GM18868 (cell line): ENCODE results near the gene PADI3.

ENCODE experiments used
- ATAC-seq: cut with Tn5 transposase; IDR thresholded peaks from one replicate; pipeline ENCODE4 v1.9.1; 2021; ENCODE audit warnings: mild to moderate bottlenecking, moderate library complexity; ENCODE audit not compliant: unreplicated experiment

PADI3 gene

DNA sequence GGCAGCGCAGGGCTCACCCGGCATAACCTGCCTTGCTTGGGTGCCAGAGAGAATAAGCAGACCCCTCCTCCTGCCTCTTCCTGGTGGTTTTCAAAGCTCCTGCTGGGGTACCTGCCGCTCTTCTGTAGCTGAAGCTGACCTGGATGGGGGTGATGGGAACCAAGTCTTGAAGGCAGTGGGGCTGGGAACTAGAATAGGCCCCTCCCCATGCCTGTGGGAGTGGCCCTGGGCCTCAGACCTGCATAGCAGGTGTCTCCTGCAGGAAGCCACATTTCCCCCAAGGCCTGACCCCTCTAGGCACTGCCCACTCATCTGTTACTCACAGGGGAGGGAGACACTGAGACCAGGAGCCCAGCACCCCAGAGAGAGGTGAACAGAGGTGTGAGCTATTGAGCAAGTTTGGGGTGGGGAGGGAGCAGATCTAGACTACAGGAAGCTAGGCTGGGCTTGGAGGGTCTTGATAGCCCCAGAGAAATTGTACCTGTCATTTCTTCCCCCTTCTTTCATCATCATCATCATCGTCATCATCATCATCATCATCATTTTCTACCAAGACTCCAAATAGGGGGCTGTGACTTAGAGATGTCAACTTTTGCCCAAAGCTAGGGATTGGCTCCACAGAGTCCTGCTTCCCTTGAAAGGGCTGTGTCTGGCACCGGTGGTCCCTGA lies 33.9 kb upstream of the PADI3 start:
- ATAC-seq, result no peak

DNA sequence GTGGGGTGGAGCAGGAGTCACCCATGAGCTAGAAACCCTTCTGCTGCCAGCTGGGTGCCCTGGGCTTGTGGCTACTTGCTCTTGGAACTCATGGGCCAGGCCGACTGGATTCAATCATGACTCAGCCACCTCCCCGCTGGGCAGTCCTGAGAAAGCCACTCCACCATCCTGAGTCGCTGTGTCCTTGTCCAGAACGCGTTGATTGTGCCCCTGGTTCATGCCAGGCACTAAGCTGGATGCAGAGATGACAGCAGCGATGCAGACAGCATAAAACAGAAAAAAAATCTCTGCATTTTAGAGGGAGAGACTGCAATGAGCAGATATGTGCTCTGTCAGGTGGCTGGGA lies 33.4 kb upstream of the PADI3 start:
- no peak for ATAC-seq

DNA sequence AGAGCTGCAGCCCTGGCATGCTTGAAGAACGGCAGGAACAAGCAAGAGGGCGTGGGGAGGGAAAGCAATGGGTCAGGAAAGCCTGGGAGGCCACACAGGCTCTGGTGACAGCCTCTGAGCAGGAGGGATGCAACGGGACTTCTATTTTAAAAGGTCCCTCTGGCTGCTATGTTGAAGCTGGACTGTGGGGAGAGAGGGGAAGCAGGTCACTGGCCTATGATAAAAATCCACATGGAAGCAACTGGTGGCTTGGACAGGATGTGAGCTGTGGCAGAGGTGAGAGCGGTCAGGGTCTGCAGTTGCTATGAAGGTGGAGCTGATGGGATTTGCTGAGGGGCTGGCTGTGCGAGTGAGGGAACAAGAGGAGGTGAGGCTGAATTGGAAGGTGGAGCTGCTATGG lies 32.8 kb upstream of the PADI3 start:
- ATAC-seq, result no peak

DNA sequence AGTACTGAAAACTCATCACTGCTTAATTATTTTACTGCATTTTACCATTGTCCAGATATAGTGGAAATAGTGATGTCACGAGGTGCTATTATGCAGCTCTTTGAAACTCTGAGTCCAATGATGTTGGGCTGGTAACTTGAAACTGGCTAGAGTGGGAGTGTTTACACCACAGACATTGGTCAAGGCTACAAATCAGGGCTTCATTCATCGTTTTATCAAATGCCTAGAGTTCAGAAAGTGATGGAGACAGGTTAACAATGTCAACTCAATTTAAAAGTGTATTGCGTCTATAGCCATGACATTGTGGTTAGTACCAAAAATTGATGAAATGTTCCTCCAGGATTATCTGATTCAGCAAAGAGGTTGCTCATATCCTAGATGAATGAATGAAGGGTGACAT lies 31.3 kb upstream of the PADI3 start:
- ATAC-seq, result no peak

DNA sequence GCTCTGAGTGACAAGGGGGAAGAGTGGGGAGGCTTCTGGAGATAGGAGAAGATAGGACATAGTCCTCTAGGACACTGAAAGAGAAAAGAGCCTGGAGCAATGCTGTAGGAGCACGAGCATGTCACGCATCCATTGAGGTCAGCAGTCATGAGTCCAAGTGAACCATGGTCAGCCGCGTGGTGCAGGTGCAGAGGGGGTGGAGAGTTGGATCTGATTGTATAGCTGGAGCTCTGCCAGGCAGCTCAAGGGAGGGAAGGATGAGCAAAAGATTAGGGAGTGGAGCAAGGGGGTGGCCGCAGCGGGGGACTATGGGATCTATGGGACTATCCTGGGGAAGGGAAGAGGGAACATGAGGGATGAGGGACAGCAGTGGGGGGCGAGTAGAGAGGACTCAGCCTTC lies 30.0 kb upstream of the PADI3 start:
- no peak for ATAC-seq

DNA sequence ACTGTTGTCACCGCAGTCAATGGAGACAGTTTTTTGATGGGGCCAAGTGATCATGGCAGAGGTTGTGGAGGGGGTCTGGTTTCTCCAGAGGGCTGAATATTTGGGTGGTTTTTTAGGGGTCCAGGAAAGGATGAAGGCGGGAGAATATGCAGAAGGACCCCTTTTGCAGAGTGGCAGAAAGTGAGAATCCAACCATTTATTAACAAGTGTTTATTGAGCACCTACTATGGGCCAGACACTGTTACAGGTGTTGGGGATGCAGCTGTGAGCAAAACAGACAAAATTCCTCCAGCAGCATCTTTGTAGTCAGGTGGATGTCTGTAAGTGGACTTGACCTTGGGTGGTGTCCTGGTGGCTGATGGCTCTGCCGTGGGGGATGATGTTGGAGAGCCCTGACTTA lies 28.6 kb upstream of the PADI3 start:
- ATAC-seq, result no peak

DNA sequence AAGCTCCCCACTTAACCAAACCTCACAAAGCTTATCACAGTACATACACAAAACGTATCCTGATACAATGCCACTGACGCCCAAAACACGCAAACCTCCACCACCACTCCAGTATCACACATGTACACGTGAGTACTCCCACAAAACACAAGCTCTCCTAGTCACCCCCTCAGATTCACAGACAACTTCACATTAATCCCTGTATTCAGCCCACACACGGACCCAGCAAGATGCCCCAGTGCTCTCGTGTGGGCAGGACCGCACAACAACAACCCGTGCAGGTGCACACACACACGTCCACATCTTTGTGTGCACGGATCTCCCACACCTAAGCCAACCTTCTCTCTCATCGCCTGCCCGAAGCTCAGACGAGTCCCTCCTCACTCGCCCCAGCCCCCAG lies 26.3 kb upstream of the PADI3 start:
- no peak for ATAC-seq

DNA sequence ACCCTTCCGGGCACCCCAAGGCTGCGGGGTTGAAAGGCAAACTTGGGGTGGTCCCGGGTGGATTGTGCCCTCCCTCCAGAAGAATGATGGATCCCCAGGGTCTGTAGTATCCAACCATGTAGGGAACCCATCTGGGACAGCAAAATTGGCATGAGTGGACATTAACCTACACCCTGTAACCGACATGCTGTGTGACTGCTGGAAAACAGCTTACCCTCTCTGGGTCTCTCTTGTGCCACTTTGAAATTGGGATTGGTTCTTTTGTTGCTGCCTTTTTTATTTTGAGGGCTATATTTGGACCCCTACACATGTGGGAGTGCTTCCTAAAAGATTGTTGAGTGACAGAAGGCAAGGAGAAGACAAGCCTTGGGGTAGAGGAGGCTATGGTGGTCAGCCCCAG lies 24.5 kb upstream of the PADI3 start:
- no peak for ATAC-seq

DNA sequence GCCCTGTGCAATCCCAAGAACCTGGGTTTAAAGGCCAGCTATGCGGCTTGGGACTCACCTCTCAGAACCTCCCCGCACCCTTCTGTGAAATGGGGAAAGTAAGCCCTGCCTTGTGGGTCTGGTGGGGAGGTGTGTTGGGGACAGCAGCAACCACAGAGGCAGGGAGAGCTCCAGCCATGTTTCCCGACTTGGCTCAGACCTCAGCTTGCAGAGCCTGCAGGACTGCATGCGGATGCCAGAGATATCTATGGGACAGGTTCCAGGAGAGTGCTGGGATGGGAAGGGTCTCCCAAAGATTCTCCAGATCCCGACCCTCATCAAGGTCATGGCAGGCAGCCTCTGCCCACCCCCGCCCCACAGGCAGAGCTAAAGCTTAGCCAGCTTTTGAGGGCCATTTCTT lies 23.8 kb upstream of the PADI3 start:
- ATAC-seq, result no peak

DNA sequence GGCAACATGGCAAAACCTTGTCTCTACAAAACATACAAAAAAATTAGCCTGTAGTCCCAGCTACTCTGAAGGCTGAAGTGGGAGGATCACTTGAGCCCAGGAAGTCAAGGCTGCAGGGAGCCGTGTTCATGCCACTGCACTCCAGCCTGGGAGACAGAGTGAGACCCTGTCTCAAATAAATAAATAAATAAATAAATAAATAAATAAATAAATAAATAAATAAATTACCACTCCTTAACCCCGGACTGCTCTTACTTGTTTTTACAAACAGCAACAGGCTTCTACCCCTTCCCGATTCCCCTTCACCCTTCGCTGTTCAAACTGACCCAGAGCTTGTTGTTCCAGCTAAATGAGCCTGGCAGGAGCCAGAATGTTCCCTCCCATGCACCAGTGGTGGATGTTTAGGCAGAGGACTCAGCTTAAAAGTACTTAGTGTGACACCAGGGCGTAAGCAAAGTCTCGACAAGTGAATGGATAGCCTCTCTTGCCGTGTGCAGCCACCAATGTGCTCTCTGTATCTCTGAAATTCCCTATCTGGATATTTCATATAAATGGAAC lies 21.5 kb upstream of the PADI3 start:
- no peak for ATAC-seq

DNA sequence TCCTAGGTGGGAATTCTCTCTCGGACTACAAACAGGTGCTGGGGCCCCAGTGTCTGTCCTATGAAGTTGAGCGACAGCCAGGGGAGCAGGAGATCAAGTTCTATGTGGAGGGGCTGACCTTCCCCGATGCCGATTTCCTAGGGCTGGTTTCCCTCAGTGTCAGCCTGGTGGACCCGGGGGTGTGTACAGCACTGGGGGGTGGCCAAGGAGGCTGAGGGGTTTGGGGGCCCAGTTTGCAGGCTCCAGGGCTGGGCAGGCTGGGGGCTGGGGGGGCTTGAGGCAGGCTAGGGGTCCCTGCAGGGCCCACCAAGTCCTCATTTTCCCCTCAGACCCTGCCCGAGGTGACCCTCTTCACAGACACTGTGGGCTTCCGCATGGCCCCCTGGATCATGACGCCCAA lies 20.3 kb upstream of the PADI3 start:
- no peak for ATAC-seq

DNA sequence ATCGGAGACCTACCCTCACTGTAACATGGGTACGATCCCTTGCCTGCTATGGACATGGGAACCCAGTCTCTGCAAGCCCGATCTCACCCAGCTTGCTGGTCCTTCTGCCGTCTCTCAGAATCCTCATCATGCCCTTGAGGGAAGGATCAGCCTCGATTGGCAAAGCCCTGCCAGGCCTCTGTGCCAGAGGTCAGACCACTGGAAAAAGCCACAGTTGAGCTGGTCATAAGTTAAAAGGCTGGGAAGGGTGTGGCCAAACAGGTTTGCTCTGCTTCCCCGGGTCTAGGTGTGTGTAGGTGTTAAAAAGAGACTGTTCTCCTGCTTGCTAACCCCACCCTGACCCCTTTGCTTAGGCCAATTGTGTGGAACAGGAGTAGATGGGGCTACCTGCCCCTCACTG lies 19.5 kb upstream of the PADI3 start:
- ATAC-seq, result no peak

DNA sequence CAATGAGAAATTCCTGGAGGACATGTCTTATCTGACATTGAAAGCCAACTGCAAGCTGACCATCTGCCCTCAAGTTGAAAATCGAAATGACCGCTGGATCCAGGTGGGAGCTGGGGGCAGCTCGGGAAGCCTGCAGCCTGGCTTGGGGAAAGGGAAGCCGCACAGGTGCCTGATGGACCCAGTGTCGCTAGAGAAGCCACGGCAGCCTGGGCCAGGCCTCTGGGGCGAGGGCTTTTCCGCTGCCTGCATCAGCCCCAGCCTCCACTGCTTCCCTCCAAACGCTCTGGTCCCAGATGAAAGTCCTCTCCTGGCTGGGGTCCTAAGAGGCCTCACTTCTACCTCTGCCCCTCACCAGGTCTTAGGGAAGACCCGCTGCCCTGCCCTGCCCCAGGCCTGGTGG lies 18.8 kb upstream of the PADI3 start:
- ATAC-seq, result no peak

DNA sequence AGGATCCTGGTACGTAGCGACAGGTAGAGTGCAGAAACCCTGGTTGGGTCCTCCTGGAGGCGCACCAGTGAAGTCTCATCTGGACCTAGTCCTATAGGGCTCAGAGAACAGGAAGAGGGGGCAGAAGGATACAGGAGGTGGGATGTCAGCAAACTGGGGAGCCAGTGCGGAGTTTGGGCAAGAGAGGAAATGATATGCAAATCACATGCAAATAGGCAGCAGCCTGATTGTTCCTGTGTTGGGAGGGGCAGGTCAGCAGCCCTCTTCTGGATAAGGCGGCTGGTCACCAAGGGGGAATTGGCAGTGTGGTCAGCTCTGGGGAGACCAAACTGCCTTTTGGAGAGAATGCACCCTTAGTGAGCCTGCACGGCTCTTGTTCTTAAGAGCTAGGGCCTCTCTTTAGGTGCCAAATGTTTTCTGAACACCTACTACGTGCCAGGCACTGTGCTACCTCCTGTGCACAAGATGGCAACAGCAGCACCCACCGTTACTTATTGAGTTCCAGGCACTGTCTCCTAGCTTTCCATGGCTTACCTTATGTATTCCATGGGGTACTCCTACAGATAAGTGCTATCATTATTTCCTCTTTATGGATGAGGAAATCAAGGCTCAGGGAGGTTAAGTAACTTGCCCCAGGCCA lies 18.1 kb upstream of the PADI3 start:
- no peak for ATAC-seq

DNA sequence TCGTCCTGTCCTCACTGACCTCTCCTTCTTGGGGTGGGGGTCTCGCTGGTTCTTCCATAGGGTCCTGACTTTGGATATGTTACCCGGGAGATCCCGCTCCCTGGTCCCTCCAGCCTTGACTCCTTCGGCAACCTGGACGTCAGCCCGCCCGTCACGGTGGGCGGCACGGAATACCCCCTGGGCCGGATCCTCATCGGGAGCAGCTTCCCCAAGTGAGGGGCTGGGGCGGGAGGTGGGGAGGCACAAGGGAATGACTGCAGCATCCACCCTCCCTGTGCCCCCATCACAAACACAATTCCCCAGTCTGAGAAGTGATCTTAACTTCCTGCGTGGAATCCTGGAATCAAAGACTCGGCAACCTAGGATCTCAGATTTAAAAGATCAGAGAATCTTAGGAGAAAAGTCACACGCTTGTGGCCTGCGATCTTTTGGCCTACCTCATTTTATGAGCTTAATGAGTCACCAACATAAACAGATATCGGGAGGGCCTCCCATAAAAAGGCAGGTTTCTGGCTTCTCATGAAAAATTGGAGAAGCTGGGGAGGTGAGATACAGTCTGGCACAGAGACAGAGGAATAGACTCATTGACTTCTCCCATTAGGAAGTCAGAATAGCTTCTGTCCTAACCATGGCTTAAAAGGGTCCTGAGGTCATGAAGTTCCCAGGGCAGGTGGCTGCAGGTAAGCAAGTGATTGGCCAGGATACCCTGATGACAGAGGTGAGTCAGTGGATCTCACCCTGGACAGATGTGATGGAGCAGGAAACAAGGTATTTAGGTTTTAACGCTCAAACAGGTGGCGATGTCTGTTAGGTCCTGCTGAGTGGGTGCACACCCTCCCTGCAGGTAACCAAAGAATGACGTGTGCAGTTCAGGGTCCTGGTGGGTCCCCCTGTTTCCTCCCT lies 15.9 kb upstream of the PADI3 start:
- ATAC-seq, result no peak

DNA sequence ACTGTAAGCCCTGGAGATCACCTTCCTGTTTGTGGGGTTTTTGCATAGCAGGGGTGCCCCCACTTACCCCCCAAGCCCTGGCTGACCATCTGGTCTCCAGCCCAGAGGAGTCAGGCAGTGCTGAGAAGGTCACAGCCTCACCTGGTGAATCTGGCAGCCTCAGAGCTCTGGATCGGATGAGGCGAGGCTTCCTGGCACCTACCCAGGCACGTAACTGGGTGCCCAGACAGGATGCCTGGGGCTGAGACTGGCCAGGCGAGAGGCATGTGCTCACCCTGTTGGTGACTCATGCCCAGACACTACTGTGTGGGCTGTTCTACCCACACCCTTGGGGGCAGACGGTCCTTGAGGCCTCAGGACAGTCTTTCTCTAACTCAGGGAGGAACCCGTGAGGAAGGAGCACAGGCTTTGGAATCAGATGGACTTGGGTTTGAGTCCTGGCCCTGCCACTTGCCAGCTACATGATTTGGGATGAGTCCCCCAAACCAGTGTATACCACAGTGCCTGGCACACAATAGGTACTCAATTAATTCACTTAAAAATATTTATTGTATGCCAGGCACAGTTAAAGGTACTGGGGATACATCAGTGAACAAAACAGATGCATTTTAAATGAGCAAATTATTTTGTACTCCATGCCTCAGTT lies 15.1 kb upstream of the PADI3 start:
- no peak for ATAC-seq

DNA sequence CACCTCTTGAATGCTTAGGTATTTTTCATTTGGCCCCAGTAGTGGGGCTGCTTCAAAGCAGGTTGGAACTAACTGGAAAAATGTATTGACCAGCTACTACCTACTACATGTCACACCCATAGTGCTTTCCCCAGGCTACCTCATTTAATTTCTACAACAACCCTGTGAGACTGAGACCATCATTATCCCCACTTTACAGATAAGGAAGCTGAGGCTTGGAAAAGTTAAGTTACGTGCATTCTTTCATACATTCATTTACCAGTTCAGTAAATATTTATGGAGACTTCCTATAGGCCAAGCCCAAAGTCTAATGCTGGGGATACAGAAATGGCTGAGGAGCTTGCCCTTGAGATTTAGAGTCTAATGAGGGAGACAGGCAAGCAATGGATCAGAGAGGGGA lies 14.5 kb upstream of the PADI3 start:
- no peak for ATAC-seq

DNA sequence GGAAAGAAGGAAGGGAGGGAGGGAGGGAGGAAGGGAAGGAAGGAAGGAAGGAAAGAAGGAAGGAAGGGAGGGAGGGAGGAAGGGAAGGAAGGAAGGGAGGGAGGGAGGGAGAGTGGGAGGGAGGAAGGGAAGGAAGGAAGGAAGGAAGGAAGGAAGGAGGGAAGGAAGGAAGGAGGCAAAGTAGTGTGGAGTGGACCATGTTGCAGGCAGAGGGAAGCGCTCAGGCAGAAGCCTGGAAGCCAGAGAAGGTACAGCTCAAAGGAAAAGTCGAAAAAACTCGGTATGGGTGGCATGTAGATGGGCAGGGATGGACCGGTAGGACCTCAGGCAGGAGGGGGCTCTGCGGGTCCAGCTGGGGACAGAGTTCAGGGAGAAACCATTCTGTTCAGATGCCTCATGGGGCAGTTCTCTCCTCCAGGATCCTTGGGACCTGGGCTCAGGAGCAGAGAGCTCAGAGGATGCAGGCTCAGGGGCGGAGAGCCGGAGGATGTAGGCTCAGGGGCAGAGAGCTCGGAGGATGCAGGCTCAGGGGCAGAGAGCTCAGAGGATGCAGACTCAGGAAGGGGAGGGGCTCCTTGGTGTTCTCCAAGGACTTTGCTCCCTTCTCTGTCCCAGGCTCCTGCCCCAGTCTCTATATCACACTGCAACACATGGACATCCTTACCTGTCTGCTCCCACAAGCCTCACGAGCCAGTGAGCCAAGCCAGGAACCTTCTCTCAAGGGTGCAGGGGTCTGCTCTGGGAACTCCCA lies 13.6 kb upstream of the PADI3 start:
- no peak for ATAC-seq

DNA sequence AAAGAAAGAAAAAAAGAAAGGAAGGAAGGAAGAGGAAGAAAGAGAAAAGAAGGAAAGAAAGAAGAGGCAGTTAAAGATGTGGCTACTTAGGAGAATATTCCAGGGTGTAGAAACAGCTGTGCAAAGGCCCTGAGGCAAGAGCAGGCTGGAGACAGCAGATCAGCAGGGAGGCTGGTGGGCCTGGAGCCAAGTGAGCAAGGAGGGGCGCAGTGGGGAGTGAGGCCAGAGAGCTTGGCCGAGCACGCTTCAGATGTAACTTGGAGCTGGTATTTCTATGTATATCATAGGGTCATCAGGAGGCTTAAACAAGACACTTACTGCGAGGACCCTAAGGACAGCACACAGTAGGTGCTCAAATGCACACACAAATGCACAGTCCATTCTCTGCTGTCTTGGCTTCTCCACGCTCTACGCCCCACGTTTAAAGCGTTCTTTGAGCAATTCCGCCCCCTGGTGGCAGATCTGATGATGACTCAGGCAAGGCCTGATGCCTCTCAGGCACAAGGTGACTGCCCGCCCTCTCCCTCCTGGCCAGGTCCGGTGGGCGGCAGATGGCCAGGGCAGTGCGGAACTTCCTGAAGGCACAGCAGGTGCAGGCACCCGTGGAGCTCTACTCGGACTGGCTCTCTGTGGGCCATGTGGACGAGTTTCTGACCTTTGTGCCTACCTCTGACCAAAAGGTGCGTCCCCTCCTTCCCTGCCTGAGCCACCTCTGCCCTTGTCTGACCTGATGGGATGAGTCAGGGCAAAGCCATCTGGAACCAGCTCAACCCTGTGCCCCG lies 11.9 kb upstream of the PADI3 start:
- ATAC-seq, result no peak

DNA sequence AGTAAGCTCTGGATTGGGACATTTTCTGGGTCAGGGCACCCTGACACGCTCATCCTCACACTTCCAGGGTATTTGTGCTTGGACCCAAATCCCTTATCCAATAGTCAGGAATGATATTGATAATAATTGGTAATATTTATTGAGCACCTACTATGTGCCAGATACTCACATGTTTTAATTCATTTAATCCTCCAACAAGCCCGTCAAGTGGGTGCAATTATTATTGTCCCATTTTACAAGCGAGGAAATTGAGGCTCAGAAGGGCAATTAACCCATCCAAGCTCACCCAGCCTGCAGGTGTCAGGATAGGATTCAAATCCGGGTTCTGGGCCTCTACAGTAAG lies 11.4 kb upstream of the PADI3 start:
- ATAC-seq, result no peak
